22Rv1 (cell line): Measurements from ENCODE around the gene PPIL4.

Source experiments
- CTCF ChIP-seq: fragments of 450-650 bp; IDR thresholded peaks from 2 replicates; pipeline ENCODE4 v1.5.1; 2017; ENCODE audit warnings: mild to moderate bottlenecking
- ZFX ChIP-seq: fragments of 450-650 bp; IDR thresholded peaks from 2 replicates; pipeline ENCODE4 v1.6.1; 2017; ENCODE audit warnings: antibody characterized with exemption, borderline replicate concordance

DNA sequence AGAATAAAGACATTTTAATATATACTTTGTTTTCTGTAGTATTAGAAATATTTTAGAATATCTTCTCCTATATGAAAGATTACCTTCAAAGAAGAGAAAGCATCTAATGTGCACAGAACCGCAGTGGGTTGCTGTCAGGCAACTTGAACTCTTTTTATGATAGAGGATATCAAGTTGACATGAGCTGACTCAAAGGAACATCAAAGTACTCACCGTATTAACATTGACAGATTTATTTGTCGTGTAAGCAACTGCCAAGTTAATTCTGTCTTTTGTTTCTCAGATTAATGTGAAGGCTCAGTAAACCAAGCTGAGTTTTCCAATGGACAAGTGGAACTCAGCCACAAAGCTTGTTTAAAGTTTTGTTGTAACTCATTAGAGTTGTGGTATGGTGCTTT, 18.1 kb upstream of the PPIL4 start:
- no peak for TF ChIP-seq CTCF
- no peak for TF ChIP-seq ZFX
